SH-SY5Y (cell line): ENCODE results near the gene DSCAML1.

Source experiments
- GATA2 ChIP-seq: IDR thresholded peaks from 2 replicates; pipeline ENCODE4 v1.6.1; 2011; ENCODE audit warnings: mild to moderate bottlenecking, low read depth, low read length
- GATA3 ChIP-seq: IDR thresholded peaks from 2 replicates; pipeline ENCODE4 v1.6.1; 2011; ENCODE audit warnings: low read depth, mild to moderate bottlenecking, low read length, moderate library complexity

DNA sequence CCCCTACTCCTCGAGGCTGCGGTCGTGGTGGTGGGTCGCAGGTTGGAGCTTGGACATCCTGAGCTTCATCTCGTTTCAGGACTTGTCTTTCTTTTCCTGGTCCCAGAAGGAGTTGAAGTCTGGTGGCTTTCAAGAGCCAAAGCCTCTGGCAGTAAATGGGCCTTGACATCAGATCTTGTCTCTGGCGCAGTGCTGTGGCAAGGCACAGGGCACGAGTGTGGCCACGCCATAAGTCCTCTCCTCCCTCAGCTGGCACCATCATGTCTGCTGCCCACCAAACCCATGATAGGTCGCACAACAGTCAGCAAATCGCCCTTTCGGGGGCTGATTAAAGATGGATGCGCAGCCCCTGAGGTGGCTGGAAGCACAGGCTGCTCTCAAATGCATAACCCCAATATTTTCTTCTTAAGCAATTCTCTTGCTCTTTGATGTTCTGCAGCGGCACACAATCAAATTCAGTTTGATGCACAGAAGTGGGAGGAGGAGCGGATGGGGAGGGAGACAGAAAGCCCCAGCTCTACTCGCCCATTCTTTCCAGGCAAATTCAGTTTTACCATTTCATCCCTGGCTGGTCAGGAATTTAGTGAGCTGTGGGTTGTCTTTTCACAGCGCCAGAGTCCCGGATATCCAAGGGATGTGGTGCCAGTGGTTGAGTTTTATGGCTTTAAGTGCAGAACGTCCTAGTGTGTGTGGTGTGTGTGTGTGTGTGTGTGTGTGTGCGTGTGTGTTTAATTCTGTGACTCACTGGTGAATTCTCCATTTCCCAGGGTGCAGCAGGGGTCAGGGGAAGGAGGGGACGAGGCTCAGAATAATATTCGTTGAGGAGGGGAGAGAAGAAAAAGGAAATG lies 162.0 kb downstream of the DSCAML1 start:
- TF ChIP-seq GATA2 (no peak), GATA3 (no peak)
